Measurements from ENCODE around the gene EFNB2. TPM values are rescaled to one million over a fixed set of nuclear protein-coding genes. Genes with fewer than 3 reads are reported as not detected.

Gene EFNB2
- total RNA-seq, 1 experiment from 2014 or later = 16.9 TPM

DNA sequence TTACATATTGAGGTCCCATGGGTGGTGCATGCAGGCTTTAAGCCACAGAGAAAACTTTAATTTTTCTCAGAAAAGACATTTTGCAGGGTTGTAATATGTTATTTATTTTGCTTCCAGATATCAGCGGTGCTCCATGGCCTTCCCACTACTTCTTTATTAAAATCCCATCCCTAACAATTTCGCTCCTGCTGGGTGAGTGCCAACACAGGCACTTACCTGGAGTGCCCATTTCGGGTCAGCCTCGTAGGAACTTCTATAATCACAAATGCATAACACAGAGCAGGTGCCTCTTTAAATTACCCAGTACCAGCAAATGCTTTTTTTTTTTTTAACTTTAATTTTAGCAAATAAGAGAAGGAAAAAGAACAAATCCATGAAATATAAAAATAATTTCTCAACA, 86.4 kb downstream of the EFNB2 start:
- H3K9me3 Mint-ChIP-seq (ENCODE audit: low read depth, unreplicated experiment) = peaks cover 2% of the 10 kb centered on the region
- no peak overlapping the region for H3K27ac Mint-ChIP-seq (ENCODE audit: unreplicated experiment)
- CTCF ChIA-PET = no interaction called here
- intact Hi-C loops (cut with micrococcal nuclease; ENCODE audit: unreplicated experiment) = no loop called here
- TF ChIP-seq, protein P1, sequence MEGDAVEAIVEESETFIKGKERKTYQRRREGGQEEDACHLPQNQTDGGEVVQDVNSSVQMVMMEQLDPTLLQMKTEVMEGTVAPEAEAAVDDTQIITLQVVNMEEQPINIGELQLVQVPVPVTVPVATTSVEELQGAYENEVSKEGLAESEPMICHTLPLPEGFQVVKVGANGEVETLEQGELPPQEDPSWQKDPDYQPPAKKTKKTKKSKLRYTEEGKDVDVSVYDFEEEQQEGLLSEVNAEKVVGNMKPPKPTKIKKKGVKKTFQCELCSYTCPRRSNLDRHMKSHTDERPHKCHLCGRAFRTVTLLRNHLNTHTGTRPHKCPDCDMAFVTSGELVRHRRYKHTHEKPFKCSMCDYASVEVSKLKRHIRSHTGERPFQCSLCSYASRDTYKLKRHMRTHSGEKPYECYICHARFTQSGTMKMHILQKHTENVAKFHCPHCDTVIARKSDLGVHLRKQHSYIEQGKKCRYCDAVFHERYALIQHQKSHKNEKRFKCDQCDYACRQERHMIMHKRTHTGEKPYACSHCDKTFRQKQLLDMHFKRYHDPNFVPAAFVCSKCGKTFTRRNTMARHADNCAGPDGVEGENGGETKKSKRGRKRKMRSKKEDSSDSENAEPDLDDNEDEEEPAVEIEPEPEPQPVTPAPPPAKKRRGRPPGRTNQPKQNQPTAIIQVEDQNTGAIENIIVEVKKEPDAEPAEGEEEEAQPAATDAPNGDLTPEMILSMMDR (IDR thresholded peaks at IDR 0.05; ENCODE audit: unreplicated experiment) = no peak
- DNase-seq = no peak
- H3K4me3 Mint-ChIP-seq (ENCODE audit: low read depth, unreplicated experiment) = no peak overlapping the region
- H3K27me3 Mint-ChIP-seq (ENCODE audit: unreplicated experiment) = no peaks in the 10 kb centered on the region
- no TSS peak for BruUV-seq (replicated peaks)
- H3K36me3 Mint-ChIP-seq (ENCODE audit: insufficient read depth, unreplicated experiment) = no peaks in the 10 kb centered on the region
- H3K4me1 Mint-ChIP-seq (ENCODE audit: low read depth, unreplicated experiment) = no peaks in the 10 kb centered on the region

DNA sequence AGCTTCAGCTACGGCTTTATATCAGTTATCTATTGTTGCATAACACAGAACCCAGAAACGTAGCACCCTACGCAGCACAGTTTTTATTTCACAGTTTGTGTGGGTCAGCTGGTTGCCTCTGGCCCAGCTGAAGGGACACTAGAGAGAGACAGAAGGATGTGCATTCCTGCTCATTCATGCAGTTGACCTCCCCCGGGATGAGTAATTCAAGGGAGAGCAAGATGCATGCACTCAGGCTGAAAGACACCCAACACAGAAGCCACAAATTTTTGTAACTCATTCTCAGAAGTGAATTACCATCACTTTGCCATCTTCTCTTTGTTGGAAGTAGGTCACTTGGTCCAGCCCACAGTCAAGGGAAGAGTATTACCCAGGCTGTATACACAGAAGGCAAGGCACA, 89.5 kb downstream of the EFNB2 start:
- Mint-ChIP-seq H3K27me3 (ENCODE audit: unreplicated experiment) (no peaks in the 10 kb centered on the region), H3K36me3 (ENCODE audit: insufficient read depth, unreplicated experiment) (no peaks in the 10 kb centered on the region), H3K4me1 (ENCODE audit: low read depth, unreplicated experiment) (no peaks in the 10 kb centered on the region), H3K9me3 (ENCODE audit: low read depth, unreplicated experiment) (no peaks in the 10 kb centered on the region), H3K4me3 (ENCODE audit: low read depth, unreplicated experiment) (no peak overlapping the region), H3K27ac (ENCODE audit: unreplicated experiment) (no peak overlapping the region)
- TF ChIP-seq, protein P1 (IDR thresholded peaks at IDR 0.05; ENCODE audit: unreplicated experiment) = no peak
- no peak for DNase-seq
- BruUV-seq (replicated peaks) = no TSS peak
- CTCF ChIA-PET = no interaction called here
- intact Hi-C loops (cut with micrococcal nuclease; ENCODE audit: unreplicated experiment) = no loop called here

DNA sequence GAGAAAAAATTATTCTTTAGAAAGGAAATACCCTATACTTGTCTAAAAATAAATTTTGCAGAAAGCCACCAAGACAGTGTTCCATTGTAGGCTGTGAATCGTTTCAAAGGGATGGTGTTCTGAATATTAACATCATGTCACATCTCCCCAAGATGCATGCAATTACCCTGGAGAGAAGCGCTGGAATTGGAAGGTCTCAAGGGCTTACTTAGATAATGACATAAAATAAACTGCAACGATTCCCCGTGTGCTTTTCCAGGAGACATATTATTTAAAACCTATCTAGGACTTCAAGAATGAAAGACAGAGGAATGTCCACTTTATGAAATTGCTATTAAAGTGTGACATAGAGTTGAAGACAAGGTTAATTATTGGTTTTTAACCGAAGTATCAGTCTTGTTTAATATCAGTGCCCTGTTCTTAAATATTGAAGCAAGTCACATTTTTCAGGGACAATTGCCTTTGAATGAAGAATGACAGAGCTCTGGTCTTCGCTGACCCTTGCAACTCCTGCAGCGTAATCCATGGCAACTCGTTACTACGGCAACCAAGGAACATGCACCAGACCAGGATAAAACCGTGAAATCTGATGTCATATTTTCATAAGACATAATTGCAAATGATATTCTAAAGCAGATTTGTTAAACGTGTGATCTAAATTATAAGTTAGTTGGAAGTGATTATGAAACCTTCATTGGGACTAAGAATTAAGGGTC, 91.7 kb downstream of the EFNB2 start:
- Mint-ChIP-seq H3K4me1 (ENCODE audit: low read depth, unreplicated experiment) (no peaks in the 10 kb centered on the region), H3K4me3 (ENCODE audit: low read depth, unreplicated experiment) (no peak overlapping the region), H3K36me3 (ENCODE audit: insufficient read depth, unreplicated experiment) (no peaks in the 10 kb centered on the region), H3K27ac (ENCODE audit: unreplicated experiment) (no peak overlapping the region), H3K27me3 (ENCODE audit: unreplicated experiment) (no peaks in the 10 kb centered on the region), H3K9me3 (ENCODE audit: low read depth, unreplicated experiment) (no peaks in the 10 kb centered on the region)
- BruUV-seq (replicated peaks) = no TSS peak
- intact Hi-C loops (cut with micrococcal nuclease; ENCODE audit: unreplicated experiment) = no loop called here
- TF ChIP-seq, protein P1 (IDR thresholded peaks at IDR 0.05; ENCODE audit: unreplicated experiment) = no peak
- CTCF ChIA-PET = no interaction called here
- no peak for DNase-seq

DNA sequence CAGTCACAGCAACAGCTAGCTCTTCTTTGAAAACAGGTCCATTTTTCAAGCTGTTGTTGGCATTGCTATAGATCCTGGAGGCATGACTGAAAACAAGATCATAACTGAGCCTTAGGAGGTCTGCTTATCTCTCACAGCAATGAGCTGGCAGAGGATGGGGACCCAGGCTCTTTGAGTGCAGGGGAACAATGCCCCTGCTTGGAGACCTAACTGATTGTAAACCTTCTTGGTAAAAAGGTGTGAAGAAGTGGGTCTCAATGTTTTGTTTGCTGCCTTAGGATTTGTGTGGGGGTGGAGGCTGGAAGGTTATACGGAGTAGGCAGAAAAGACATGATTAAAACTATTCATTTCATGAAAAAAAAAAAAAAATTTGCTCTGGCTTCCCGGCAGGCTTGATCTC, 94.6 kb downstream of the EFNB2 start:
- CTCF ChIA-PET = no interaction called here
- DNase-seq = no peak
- TF ChIP-seq, protein P1 (IDR thresholded peaks at IDR 0.05; ENCODE audit: unreplicated experiment) = no peak
- intact Hi-C loops (cut with micrococcal nuclease; ENCODE audit: unreplicated experiment) = no loop called here
- H3K9me3 Mint-ChIP-seq (ENCODE audit: low read depth, unreplicated experiment) = no peaks in the 10 kb centered on the region
- no peaks in the 10 kb centered on the region for H3K36me3 Mint-ChIP-seq (ENCODE audit: insufficient read depth, unreplicated experiment)
- H3K4me3 Mint-ChIP-seq (ENCODE audit: low read depth, unreplicated experiment) = no peak overlapping the region
- no peaks in the 10 kb centered on the region for H3K4me1 Mint-ChIP-seq (ENCODE audit: low read depth, unreplicated experiment)
- no peaks in the 10 kb centered on the region for H3K27me3 Mint-ChIP-seq (ENCODE audit: unreplicated experiment)
- no TSS peak for BruUV-seq (replicated peaks)
- no peak overlapping the region for H3K27ac Mint-ChIP-seq (ENCODE audit: unreplicated experiment)

Other genes with a start within 250 kb of the EFNB2 start
- 28.8 and 34.0 TPM in 2 replicates for gene ARGLU1, start 32.5 kb upstream of the EFNB2 start, total RNA-seq (2022)